ENCODE results near the gene C1QA.

The C1QA gene

GRCh38 chr1:22641247-22641646 lies 4.8 kb downstream of the C1QA start:
- H3K9ac ChIP-seq (ENCODE audit: insufficient read length), result no peak overlapping the region
- DNase-seq (ENCODE audit: low read depth, low spot score), result no peak
- H3K9me3 ChIP-seq (ENCODE audit: low read depth, low read length), result no peaks in the 10 kb centered on the region
- no peak overlapping the region for H3K27ac ChIP-seq
- TF ChIP-seq EZH2 (IDR thresholded peaks at IDR 0.05) (no peak), FOXP2 (optimal IDR thresholded peaks at IDR 0.05; ENCODE audit: control extremely low read depth, extremely low read length, insufficient read depth) (no peak), POLR2AphosphoS5 (IDR thresholded peaks at IDR 0.05; ENCODE audit: borderline replicate concordance, low read depth, low read length) (no peak)
- H3K36me3 ChIP-seq (ENCODE audit: insufficient read depth, low read length), result no peaks in the 10 kb centered on the region
- no peak overlapping the region for H3K4me3 ChIP-seq

DNA sequence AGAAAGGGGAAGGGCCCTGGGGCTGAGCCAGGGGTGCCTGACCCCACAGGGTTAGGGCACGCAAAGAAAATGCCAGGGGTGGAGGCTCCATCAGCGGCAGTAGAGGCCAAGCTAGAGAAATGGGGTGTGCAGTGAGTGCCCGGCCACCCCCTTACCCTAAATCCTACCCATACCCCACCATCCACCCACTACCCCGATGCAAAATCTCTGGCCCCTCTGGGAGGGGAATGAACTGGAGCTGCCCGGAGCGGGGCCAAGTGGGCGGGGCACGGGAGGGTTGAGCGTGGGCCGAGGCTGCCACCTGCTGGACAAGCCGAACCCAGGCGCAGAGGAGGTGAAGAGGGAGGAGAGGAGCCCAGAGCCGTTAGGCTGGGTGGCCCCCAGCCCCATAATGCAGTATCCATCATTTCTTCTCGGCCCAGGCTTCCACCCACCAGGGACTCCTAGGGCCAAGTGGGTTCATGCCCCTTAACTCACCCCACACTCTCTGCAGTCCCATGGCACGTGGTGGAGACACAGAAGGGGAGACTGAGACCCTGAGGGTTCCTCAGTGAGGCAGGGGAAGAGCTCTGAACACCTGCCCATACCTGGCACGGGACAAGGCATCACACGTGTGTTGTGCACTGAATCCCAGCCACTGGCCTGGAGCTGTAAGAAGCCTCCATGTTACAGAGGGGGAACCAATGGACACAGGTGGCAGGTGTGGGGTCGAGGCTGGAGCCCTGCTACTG lies 5.6 kb downstream of the C1QA start:
- H3K9me3 ChIP-seq (ENCODE audit: low read depth, low read length), result no peaks in the 10 kb centered on the region
- no peak for DNase-seq (ENCODE audit: low read depth, low spot score)
- no peak overlapping the region for H3K4me3 ChIP-seq
- H3K27ac ChIP-seq, result no peak overlapping the region
- H3K36me3 ChIP-seq (ENCODE audit: insufficient read depth, low read length), result no peaks in the 10 kb centered on the region
- H3K9ac ChIP-seq (ENCODE audit: insufficient read length), result no peak overlapping the region
- TF ChIP-seq FOXP2 (optimal IDR thresholded peaks at IDR 0.05; ENCODE audit: control extremely low read depth, extremely low read length, insufficient read depth), result no peak
- TF ChIP-seq EZH2 (IDR thresholded peaks at IDR 0.05), result no peak
- no peak for TF ChIP-seq POLR2AphosphoS5 (IDR thresholded peaks at IDR 0.05; ENCODE audit: borderline replicate concordance, low read depth, low read length)

GRCh38 chr1:22643381-22643780 lies 7.0 kb downstream of the C1QA start, which contains the start of gene C1QC:
C1QC (plus strand) TSS chr1:22643633; CDS start chr1:22644024, 391 bp downstream.
- no peak within 1 kb of the TSS for H3K4me3 ChIP-seq
- no peak within 1 kb of the TSS for H3K9ac ChIP-seq (ENCODE audit: insufficient read length)
- H3K27ac ChIP-seq, result no peak within 1 kb of the TSS
- no peak for DNase-seq (ENCODE audit: low read depth, low spot score)
- no peaks in the 10 kb centered on the region for H3K9me3 ChIP-seq (ENCODE audit: low read depth, low read length)
- TF ChIP-seq POLR2AphosphoS5 (IDR thresholded peaks at IDR 0.05; ENCODE audit: borderline replicate concordance, low read depth, low read length) (no peak), FOXP2 (optimal IDR thresholded peaks at IDR 0.05; ENCODE audit: control extremely low read depth, extremely low read length, insufficient read depth) (no peak), EZH2 (IDR thresholded peaks at IDR 0.05) (no peak)
- H3K36me3 ChIP-seq (ENCODE audit: insufficient read depth, low read length), result no peaks in the 10 kb centered on the region

DNA sequence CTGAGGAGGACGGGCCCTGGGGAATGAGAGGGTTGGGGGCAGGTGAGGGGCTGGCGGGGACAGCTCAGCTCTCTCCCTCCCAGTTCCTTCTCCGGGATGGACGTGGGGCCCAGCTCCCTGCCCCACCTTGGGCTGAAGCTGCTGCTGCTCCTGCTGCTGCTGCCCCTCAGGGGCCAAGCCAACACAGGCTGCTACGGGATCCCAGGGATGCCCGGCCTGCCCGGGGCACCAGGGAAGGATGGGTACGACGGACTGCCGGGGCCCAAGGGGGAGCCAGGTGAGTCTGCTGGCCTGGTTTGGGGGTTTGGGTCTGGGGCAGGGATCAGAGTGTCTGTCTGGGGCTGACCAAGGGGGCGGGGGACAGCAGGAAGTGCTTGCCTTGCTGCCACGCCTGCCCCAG lies 7.5 kb downstream of the C1QA start:
- Histone ChIP-seq H3K27ac (no peak overlapping the region), H3K9ac (ENCODE audit: insufficient read length) (no peak overlapping the region), H3K4me3 (no peak overlapping the region), H3K36me3 (ENCODE audit: insufficient read depth, low read length) (no peaks in the 10 kb centered on the region), H3K9me3 (ENCODE audit: low read depth, low read length) (no peaks in the 10 kb centered on the region)
- no peak for DNase-seq (ENCODE audit: low read depth, low spot score)
- no peak for TF ChIP-seq EZH2 (IDR thresholded peaks at IDR 0.05)
- no peak for TF ChIP-seq FOXP2 (optimal IDR thresholded peaks at IDR 0.05; ENCODE audit: control extremely low read depth, extremely low read length, insufficient read depth)
- no peak for TF ChIP-seq POLR2AphosphoS5 (IDR thresholded peaks at IDR 0.05; ENCODE audit: borderline replicate concordance, low read depth, low read length)

DNA sequence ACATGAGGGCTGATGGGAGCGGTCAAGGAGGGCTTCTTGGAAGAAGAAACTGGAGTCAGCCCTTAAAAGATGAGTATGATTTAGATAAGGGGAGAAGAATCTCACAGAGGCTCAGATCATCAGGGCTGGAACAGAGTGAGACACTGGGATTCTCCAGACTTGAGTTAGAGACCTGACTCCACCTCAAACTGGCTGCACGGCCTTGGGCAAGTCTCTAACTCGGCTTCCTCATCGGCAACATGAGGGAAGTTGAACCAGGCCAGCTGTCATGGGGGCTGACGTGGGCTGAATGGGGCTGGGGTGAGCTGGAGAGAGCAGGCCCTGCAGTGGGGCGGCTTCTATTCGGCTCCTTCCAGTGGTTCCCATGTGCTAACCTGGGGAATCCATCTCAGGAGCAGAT lies 9.5 kb downstream of the C1QA start:
- no peak overlapping the region for H3K9ac ChIP-seq (ENCODE audit: insufficient read length)
- TF ChIP-seq FOXP2 (optimal IDR thresholded peaks at IDR 0.05; ENCODE audit: control extremely low read depth, extremely low read length, insufficient read depth), result no peak
- no peak for TF ChIP-seq EZH2 (IDR thresholded peaks at IDR 0.05)
- no peak for TF ChIP-seq POLR2AphosphoS5 (IDR thresholded peaks at IDR 0.05; ENCODE audit: borderline replicate concordance, low read depth, low read length)

DNA sequence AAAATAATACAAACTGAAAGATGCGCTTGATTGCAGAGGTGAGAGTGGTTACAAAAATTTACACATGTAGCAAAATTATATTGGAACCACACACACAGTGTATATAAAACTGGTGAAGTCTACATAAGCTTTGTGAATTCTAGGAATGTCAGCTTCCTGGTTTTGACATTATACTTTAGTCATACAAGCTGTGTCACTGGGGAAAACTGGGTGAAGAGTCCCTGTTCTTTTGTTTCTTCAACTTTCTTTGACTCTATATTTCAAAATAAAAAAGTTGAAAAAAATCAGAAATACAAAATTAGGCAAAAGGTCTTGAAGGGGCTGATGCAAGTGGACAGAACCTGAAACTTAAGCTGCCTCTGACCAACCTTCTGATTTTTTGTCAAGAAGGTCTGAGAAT lies 10.0 kb downstream of the C1QA start:
- H3K36me3 ChIP-seq (ENCODE audit: insufficient read depth, low read length), result no peaks in the 10 kb centered on the region

More for the DNA sequence above, 9.5 kb downstream of the C1QA start:
- no peak for DNase-seq (ENCODE audit: low read depth, low spot score)
- Histone ChIP-seq H3K36me3 (ENCODE audit: insufficient read depth, low read length) (no peaks in the 10 kb centered on the region), H3K27ac (no peak overlapping the region), H3K9me3 (ENCODE audit: low read depth, low read length) (no peaks in the 10 kb centered on the region), H3K4me3 (no peak overlapping the region)

GRCh38 chr1:22650089-22650693 lies 13.8 kb downstream of the C1QA start:
- no peak overlapping the region for H3K4me3 ChIP-seq
- H3K27ac ChIP-seq, result no peak overlapping the region
- no peak for DNase-seq (ENCODE audit: low read depth, low spot score)

More for the DNA sequence above, 10.0 kb downstream of the C1QA start:
- TF ChIP-seq POLR2AphosphoS5 (IDR thresholded peaks at IDR 0.05; ENCODE audit: borderline replicate concordance, low read depth, low read length) (no peak), FOXP2 (optimal IDR thresholded peaks at IDR 0.05; ENCODE audit: control extremely low read depth, extremely low read length, insufficient read depth) (no peak), EZH2 (IDR thresholded peaks at IDR 0.05) (no peak)
- no peaks in the 10 kb centered on the region for H3K9me3 ChIP-seq (ENCODE audit: low read depth, low read length)
- no peak overlapping the region for H3K4me3 ChIP-seq
- DNase-seq (ENCODE audit: low read depth, low spot score), result no peak
- no peak overlapping the region for H3K9ac ChIP-seq (ENCODE audit: insufficient read length)
- no peak overlapping the region for H3K27ac ChIP-seq

GRCh38 chr1:22651941-22652856 lies 15.8 kb downstream of the C1QA start:
- no peak overlapping the region for H3K4me3 ChIP-seq
- no peak for DNase-seq (ENCODE audit: low read depth, low spot score)
- no peak for TF ChIP-seq POLR2AphosphoS5 (IDR thresholded peaks at IDR 0.05; ENCODE audit: borderline replicate concordance, low read depth, low read length)
- TF ChIP-seq FOXP2 (optimal IDR thresholded peaks at IDR 0.05; ENCODE audit: control extremely low read depth, extremely low read length, insufficient read depth), result no peak
- no peak for TF ChIP-seq EZH2 (IDR thresholded peaks at IDR 0.05)
- H3K9ac ChIP-seq (ENCODE audit: insufficient read length), result no peak overlapping the region
- no peaks in the 10 kb centered on the region for H3K36me3 ChIP-seq (ENCODE audit: insufficient read depth, low read length)
- no peak overlapping the region for H3K27ac ChIP-seq
- no peaks in the 10 kb centered on the region for H3K9me3 ChIP-seq (ENCODE audit: low read depth, low read length)

More at GRCh38 chr1:22650089-22650693, 13.8 kb downstream of the C1QA start:
- H3K9me3 ChIP-seq (ENCODE audit: low read depth, low read length), result no peaks in the 10 kb centered on the region
- no peak for TF ChIP-seq FOXP2 (optimal IDR thresholded peaks at IDR 0.05; ENCODE audit: control extremely low read depth, extremely low read length, insufficient read depth)
- no peaks in the 10 kb centered on the region for H3K36me3 ChIP-seq (ENCODE audit: insufficient read depth, low read length)
- no peak overlapping the region for H3K9ac ChIP-seq (ENCODE audit: insufficient read length)
